Kidney tubule cell (primary cell): Measurements from ENCODE around the gene BZW2.
"Not testable (repeated sequence)": the region's sequence is repeated elsewhere in the genome, so short reads cannot be mapped to it uniquely, and the experiment has no call there.

Source experiments
- DNase-seq: peaks from one replicate; pipeline ENCODE4 v3.0.0-alpha.2; 2018; ENCODE audit warnings: low spot score

BZW2 gene

GRCh38 chr7:16675277-16675676 is 29.3 kb downstream of the BZW2 start:
- DNase-seq, result no peak

DNA sequence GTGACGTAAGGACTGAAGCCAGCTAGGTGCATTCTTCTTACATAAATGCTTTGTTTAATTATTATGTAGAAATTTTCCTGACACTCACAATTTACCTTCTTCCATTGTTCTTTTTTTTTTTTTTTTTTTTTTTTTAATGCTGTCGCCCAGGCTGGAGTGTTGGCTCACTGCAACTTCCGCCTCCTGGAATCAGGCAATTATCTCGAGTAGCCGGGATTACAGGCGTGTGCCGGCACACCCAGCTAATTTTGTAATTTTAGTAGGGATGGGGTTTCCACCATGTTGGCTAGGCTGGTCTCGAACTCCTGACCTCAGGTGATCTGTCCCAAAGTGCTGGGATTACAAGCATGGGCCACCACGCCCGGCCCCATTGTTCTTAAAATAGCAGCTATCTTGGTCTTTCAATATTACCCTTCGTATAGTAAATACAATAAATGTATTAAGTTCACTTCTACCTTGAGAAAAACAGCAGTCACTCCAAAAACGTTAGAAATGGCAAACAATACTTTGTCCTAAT is 32.1 kb downstream of the BZW2 start:
- no peak for DNase-seq

GRCh38 chr7:16678645-16679566 is 32.9 kb downstream of the BZW2 start:
- not testable (repeated sequence) for DNase-seq

DNA sequence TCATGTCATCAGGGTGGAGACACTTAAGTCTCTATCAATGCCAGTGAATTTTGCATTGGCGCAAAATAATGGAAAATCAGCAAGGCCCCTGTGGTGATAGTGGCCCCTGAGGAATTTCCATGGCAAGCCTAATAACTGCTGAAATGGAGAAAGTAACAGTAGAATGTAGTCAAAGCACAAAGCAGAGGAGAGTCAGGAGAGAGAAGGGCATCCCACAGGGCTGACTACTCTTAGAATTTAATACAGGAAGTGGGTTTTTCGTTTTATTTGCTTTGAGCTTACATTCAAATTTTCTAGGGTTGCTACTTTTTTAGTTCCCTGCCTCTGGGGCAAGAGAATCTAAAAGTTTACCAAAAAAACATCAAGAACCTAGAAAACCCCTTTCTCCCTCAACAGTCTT is 39.0 kb downstream of the BZW2 start:
- no peak for DNase-seq

DNA sequence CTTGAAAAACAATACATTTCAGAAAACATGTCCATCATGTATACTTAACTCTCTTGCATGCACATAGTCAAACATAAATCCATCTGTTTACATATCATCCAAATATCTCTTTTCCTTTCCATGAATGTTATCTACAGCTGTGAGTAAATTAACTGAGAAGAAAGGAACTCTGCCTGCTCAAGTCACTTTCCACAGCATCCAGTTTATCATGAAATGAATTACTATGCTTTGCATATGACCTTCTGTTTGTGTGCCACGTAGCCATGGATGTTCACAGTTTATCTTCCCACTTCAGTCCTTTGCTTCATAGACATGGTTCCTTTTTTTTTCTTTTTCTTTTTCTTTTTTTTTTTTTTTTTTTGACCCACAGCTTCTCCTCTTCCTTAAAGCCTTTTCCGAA is 39.6 kb downstream of the BZW2 start:
- DNase-seq, result no peak

DNA sequence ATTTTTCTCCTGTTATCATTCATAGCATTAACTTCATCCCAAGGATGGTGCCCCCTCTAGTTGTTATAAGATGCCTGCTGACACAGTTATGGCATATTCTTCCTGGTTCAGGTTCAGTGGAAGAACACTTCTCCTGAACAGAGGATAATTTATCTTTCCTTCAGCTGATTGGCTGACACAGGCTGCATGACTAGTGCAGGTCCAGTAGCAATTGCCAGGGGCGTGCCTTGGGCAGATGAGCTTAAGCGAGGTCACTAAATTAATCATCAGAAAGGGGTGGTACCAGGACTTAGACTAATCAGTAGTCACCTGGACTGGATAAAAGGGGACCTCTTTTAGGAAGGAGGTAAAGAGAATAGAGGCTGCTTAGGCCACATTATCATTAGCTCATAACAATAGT is 42.3 kb downstream of the BZW2 start:
- peak; percentile 58 for DNase-seq

DNA sequence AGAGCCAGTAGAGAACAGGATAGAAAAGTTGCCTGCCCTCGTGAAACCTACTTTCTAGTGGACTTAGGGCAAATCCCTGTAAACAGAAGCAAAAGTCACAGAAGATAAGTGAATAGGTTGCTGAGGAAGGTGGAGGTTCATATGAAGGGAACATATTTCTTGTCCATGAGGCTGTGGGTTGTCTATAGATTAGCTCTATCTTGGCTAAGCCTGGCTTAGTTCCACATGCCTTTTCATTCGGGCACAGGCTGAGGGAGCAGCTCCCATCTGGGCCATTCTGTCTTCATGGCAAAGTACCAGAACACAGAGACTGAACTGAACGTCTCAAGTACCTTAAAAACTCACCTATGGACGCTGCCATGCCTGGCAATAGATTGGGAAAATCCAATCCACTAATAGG is 45.3 kb downstream of the BZW2 start:
- no peak for DNase-seq

DNA sequence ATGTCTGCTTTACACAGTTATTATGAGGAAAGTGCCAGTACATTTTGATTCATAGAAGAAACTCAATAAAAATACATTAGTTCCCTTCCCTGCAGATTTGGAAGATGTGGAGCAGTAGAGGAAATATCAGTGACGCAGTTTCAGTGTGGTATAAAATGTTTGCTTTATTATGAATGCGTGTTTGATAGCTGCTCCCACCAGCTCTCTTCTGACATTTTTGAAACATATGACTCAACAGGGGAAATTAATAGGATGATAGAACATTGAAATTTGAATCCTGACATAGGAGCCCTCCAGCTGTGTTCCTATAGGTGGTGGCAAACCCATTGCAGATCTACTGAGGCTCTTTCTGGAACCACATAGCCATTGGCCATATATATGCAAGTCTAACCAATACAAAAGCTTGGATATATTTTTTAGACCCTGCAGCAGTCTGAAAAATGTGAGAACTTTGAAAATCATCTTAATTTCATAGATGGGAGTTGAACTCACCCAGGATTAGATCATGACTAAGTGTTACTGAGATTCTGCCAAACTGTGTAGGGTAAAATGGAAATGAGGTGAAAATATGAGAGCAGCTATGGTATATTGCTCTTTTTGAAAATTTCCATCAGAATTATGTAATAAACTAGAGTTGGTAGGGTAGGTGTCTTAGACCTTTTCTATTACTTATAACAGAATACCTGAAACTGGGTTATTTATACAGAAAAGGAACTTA is 47.8 kb downstream of the BZW2 start:
- no peak for DNase-seq

- no peak for DNase-seq
These were observed 48.8 kb downstream of the BZW2 start for GRCh38 chr7:16694806-16695205.

DNA sequence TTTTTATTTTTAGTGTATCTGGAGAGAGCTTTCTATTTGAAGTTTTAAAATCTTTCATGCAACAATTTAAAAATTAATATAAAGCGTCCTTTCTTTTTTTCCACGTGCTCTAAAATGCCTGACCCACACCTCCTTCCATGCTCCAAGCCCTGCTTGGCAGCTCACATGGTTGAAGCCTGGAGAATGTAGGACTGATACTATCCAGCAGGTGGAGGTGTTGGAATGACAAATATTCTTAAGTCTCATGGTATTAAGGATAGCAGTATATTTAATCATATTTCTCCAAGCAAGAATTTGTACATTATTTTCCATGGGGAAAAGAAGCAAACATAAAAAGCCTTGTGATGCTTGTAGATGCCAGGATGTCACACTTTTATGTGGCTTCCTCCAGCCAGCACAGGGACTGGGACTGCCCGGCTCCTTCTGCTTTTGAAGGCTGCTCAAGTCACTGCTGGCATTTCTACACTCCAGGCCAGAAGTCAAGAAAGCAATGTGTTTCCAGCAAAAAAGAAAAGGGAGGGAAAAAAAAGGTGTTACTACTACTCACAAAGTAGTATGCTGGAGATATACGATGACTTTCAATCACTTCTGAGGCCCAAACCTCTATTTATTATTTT is 49.7 kb downstream of the BZW2 start:
- peak; percentile 70 for DNase-seq

DNA sequence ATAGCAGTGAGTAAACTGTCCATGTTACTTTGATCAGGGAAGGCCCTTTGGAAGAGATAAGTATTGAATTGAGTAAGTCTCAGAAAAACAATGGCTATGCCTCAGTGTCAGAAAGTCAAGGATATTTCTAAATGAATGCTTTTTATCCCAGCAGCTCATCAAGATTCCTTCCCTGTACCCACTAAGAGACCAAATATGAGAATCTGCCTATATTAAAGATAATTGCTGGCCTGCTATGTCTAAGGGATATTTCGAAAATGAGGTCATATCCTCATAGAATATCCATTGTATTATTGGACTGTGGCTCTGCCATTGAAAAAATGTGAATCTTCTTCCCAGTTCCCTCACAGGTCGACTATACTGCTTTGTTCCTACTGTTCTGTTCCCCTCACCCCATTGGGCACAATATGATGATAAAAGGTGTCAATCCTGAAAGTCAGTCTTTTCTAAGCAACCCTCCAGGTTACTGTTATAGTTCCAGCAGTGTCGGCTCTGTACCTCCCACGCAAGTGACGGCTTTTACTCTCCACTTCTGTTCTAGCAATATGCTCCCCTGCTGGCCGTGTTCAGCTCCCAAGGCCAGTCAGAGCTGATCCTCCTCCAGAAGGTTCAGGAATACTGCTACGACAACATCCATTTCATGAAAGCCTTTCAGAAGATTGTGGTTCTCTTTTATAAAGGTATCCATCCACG is 51.7 kb downstream of the BZW2 start:
- DNase-seq, result peak; percentile 6

GRCh38 chr7:16698200-16698905 is 52.4 kb downstream of the BZW2 start:
- DNase-seq, result no peak

DNA sequence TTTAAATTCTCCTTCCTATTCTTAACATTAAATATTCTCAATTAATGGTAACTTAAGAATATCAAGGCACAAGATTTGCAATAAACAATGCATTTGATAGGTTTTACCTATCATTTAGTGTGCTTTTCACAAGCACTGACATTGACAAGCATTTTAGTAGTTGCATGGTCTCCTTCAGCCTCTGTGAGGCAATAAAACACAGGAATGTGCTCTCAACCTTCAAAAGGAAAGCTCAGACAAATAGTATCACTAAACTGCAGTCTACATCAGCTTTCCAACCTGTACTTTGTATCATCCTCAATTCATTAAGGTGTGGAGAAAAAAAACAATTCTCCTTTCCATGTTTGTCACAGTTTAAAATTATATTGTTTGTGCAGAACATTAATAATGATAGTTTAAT is 56.5 kb downstream of the BZW2 start:
- no peak for DNase-seq

DNA sequence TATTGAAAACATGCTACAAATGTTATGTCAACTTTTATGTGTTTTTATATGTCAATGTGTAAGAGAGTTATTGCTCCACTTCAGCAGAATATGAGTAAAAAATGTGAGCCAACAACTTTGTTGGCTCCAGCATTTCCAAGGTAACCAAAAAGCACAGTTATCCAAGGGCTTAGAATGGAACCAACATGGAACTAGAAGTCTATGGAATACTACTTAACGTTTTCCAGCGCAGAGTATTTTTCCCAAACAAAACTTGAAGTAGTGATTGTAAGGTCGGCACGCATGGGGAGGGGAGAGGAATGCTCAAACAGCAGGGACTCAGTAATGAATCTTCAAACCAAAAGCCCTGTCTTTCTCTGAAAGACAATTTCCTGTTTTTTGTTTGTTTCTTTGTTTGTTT is 62.5 kb downstream of the BZW2 start:
- no peak for DNase-seq

DNA sequence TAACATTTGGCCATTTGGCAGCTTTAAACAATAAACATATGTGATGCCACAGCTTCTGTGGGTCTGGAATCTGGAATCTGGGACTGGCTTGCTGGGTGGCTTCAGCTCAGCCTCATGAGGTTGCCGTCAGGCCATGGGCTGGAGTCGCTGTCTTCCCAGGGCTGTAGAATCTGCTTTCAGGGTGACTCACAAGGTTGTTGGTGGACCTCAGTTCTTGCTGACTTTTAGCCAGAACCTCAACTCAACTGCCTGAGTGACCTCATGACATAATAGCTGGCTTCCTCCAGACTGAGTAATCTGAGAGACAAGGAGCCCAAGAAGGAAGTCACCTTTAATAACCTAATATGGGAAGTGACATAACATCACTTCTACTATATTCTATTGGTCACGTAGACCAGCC is 63.0 kb downstream of the BZW2 start:
- DNase-seq, result peak; percentile 99

GRCh38 chr7:16710651-16711050 is 64.7 kb downstream of the BZW2 start:
- no peak for DNase-seq

- peak; percentile 82 for DNase-seq
These were observed 65.7 kb downstream of the BZW2 start for GRCh38 chr7:16711730-16712129.

DNA sequence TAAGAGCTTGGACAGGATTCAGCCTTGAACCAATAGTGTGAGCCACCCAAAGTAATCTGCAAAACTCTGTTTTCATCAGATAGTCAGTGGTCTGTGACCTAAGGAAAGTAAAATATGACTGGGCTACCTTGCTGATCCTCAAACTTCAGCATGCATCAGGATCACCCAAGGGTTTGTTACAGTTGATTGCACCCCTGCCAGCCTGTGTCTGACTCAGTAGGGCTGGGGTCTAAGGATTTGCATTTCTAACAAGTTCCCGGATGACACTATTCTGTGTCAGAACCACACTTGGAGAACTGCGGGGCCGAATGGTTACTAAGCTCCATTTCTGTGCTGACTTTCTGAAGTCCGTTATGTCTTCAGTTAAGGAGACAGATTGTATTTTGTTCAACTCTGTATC is 66.9 kb downstream of the BZW2 start:
- peak; percentile 98 for DNase-seq

DNA sequence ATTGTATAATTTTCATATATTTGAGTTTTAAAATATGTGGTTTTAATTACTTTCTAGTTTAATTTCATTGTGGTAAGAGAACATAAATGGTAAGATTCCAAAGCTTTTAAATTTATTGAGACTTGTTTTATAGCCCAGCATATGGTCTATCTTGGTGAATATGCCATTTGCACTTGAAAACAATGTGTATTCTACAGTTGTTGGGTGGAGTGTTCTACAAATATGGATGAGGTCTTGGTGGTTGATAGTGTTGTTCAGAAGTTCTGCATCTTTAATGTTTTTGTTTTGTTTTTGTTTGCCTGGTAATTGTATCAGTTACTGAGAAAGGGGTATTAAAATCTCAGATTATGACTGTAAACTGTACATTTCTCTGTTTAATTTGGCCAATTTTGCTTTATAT is 69.9 kb downstream of the BZW2 start:
- no peak for DNase-seq

DNA sequence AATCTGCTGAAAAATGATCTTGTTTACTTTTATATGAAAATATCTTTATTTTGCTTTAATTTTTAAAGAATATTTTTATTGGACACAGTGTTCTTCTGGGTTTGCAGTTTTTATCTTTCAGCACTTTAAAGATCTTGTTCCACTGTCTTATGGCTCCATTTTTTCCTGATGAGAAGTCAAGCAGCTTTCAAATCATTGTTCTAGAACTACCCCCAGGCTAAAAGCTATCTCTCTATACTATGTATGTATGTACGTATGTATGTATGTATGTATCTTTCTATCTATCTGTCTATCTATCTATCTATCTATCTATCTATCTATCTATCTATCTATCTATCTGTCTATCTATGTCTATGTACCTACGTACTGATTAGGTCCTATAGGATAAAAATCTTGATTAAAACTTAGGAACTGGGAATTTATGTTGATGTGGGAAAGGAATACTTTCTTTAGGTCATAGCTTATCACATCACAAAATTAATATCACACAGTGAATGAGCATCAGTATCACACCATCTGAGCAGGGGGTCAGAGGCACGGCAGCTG is 72.2 kb downstream of the BZW2 start:
- no peak for DNase-seq

DNA sequence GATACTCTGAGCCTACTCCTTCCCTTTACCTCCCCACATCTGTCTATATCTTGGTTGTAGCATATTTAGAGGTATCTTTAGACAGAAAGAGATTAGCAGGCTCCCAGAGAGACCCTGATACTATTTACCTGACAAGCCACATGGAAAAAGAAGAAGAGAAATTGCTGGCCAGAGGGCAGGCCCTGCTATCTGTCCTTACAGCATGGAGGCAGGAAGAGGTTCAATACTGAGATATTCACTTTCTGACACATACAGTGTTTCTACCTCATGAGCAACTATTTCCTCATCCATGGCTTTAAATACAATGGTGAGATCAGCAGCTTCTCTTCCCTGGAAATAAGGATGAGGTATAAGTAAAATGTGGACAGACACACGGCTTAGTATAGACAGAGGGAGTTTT is 73.7 kb downstream of the BZW2 start:
- DNase-seq, result peak; percentile 46
